HEK293T (cell line): ENCODE data around the gene CSTPP1.

Experiments used
- CTCF ChIA-PET: fragments of 350-600 bp; formaldehyde crosslinking; extraction: SDS; loops from one replicate; lab custom pipeline; 2021; ENCODE audit warnings: antibody characterized with exemption, inconsistent platforms; lab: Yijun Ruan, JAX
- POLR2A ChIA-PET: fragments of 350-600 bp; formaldehyde crosslinking; extraction: SDS; loops from one replicate; lab custom pipeline; 2020; ENCODE audit warnings: antibody characterized with exemption, inconsistent platforms; lab: Yijun Ruan, JAX
- DNase-seq: peaks from one replicate; pipeline ENCODE4 v3.0.0; 2012; ENCODE audit warnings: mixed read lengths; ENCODE audit errors: extremely low spot score
- ARNT ChIP-seq: fragments of 450-650 bp; IDR thresholded peaks from 2 replicates; pipeline ENCODE4 v1.6.1; 2017; ENCODE audit warnings: mild to moderate bottlenecking
- BHLHE40 ChIP-seq: fragments of 450-650 bp; IDR thresholded peaks from 2 replicates; pipeline ENCODE4 v1.6.1; 2016; ENCODE audit warnings: mild to moderate bottlenecking, moderate library complexity, borderline replicate concordance
- CTBP1 ChIP-seq: fragments of 450-650 bp; IDR thresholded peaks from 2 replicates; pipeline ENCODE4 v1.6.1; 2016; ENCODE audit warnings: borderline replicate concordance
- ELF4 ChIP-seq: fragments of 450-650 bp; IDR thresholded peaks from 2 replicates; pipeline ENCODE4 v1.6.1; 2017; ENCODE audit warnings: antibody characterized with exemption
- FOXA1 ChIP-seq: fragments of 450-650 bp; IDR thresholded peaks from 2 replicates; pipeline ENCODE4 v1.6.1; 2016; ENCODE audit warnings: mild to moderate bottlenecking
- FOXK2 ChIP-seq: fragments of 450-650 bp; IDR thresholded peaks from 2 replicates; pipeline ENCODE4 v1.6.1; 2016; ENCODE audit warnings: mild to moderate bottlenecking
- FOXM1 ChIP-seq: fragments of 450-650 bp; IDR thresholded peaks from 2 replicates; pipeline ENCODE4 v1.6.1; 2017; ENCODE audit warnings: mild to moderate bottlenecking, borderline replicate concordance
- HDGF ChIP-seq: fragments of 450-650 bp; IDR thresholded peaks from 2 replicates; pipeline ENCODE4 v1.6.1; 2017; ENCODE audit warnings: antibody characterized with exemption, borderline replicate concordance
- L3MBTL2 ChIP-seq: fragments of 450-650 bp; conservative IDR thresholded peaks from 2 replicates; pipeline ENCODE4 v1.6.1; 2016; ENCODE audit warnings: mild to moderate bottlenecking
- LEF1 ChIP-seq: fragments of 450-650 bp; IDR thresholded peaks from 2 replicates; pipeline ENCODE4 v1.6.1; 2017; ENCODE audit warnings: mild to moderate bottlenecking, borderline replicate concordance
- NFRKB ChIP-seq: fragments of 450-650 bp; IDR thresholded peaks from 2 replicates; pipeline ENCODE4 v1.6.1; 2016; ENCODE audit warnings: mild to moderate bottlenecking, moderate library complexity
- SP1 ChIP-seq: fragments of 450-650 bp; IDR thresholded peaks from 2 replicates; pipeline ENCODE4 v1.6.1; 2017
- SUZ12 ChIP-seq: fragments of 450-650 bp; IDR thresholded peaks from 2 replicates; pipeline ENCODE4 v1.6.1; 2016; ENCODE audit warnings: mild to moderate bottlenecking
- TARDBP ChIP-seq: fragments of 450-650 bp; IDR thresholded peaks from 2 replicates; pipeline ENCODE4 v1.6.1; 2016
- ZNF384 ChIP-seq: fragments of 450-650 bp; IDR thresholded peaks from 2 replicates; pipeline ENCODE4 v1.6.1; 2016
- TF ChIP-seq, protein P1 (sequence below): fragments of 450-650 bp; IDR thresholded peaks from 2 replicates; pipeline ENCODE4 v1.6.1; 2016

Gene CSTPP1

DNA sequence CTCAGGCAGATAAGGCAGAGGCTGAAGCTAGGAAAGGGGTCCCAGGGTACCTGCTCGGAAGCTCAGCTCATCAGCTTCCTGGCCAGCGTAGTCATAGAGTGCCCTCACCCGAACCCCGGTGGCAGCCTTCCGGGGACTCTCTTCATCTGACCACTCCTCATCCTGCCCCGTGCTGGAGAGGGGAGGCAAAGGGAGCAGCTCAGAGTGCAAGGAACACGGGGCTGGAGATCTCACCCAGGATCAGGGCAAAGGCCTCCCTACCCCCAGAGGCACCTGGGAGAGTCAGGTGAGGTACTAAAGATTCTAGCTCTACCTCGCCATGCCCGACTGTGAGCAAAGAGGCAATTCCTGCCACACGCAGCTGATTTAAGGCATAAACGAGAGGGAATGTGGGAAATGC, 241.8 kb downstream of the CSTPP1 start:
- TF ChIP-seq, protein P1, sequence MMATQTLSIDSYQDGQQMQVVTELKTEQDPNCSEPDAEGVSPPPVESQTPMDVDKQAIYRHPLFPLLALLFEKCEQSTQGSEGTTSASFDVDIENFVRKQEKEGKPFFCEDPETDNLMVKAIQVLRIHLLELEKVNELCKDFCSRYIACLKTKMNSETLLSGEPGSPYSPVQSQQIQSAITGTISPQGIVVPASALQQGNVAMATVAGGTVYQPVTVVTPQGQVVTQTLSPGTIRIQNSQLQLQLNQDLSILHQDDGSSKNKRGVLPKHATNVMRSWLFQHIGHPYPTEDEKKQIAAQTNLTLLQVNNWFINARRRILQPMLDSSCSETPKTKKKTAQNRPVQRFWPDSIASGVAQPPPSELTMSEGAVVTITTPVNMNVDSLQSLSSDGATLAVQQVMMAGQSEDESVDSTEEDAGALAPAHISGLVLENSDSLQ: no peak
- TF ChIP-seq L3MBTL2 (no peak), SUZ12 (no peak), FOXM1 (no peak), ELF4 (no peak), ARNT (no peak), CTBP1 (no peak), HDGF (no peak), LEF1 (no peak), FOXK2 (no peak), SP1 (no peak), NFRKB (no peak), FOXA1 (no peak), TARDBP (no peak), BHLHE40 (no peak), ZNF384 (no peak)
- DNase-seq: no peak
- ChIA-PET POLR2A (interaction anchor here (0.6 to 2.3 kb wide), 6 partner anchors 8 to 176 kb away, joined by 3 to 18 read pairs (median 4); partner anchors contain the start of genes ACP2 and DDB2), CTCF (interaction anchor here (0.6 to 2.7 kb wide), 7 partner anchors 9 to 176 kb away, joined by 3 to 25 read pairs (median 4); partner anchors contain the start of gene ACP2)

DNA sequence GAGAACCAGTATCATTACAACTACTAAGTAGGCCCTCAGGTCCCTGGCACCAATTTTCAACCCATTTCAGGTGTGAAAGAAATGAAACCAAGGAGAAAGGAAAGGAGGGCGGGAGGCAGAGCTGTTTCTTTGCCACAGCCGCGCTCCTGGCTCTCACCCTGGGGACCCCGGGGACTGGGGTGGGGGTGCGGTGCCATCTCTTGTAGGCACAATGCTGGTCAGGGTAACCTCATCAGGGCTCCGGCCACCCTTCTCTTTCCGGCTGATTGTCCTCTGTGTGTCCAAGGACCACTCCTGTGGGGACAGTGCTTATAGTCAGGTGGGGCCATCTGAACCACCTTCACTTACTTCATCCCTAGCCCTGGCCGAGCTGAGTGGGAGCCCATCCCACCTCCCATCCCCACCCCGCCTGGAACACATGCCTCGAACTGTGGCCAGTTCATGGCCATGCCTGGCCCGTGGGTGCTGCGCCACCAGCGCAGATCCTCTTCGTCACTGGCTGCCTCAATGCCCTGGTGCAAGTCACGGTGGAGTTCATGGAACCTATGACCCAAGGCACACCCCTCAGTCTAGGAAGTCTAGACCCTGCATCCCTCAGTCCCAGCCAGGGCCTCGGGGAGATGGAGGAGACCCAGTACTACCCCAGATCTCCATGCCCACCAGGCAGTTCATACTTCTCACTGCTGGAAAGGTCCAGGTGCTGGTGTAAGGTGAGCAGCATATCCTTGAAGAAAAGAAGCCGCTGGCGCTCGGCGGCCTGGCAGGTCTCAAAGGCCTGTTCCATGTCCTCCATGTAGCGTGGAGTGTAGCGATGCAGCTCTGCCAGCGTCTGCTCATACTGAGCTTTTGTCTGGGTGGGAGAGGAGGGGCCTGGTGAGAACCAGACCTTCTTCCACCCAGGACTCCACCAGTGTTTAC, 242.4 kb downstream of the CSTPP1 start:
- CTCF ChIA-PET: interaction anchor here (0.6 to 2.7 kb wide), 11 partner anchors 9 to 181 kb away, joined by 3 to 25 read pairs (median 4); partner anchors contain the start of gene ACP2
- POLR2A ChIA-PET: interaction anchor here (0.6 to 2.9 kb wide), 6 partner anchors 8 to 175 kb away, joined by 3 to 18 read pairs (median 6); partner anchors contain the start of genes ACP2 and DDB2
- TF ChIP-seq HDGF: no peak
- no peak for DNase-seq

DNA sequence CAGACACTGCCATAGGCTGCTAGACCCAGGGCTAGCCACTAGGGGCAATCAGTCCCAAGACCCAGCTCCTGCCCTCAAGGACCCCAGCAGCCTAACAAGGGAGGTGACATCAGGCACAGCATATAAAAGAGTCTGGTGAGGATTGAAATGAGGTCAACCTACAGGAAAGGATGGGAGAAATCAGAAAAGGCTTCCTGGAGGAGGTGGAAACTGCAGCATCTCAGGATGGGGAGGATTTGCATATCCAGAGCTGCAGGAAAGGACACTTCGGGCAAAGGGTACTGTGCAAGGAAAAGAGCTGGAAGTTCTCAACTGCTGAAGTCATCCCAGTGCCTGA, 243.1 kb downstream of the CSTPP1 start:
- no peak for TF ChIP-seq SUZ12
- TF ChIP-seq NFRKB: no peak
- no peak for TF ChIP-seq TARDBP
- TF ChIP-seq ELF4: no peak
- no peak for TF ChIP-seq HDGF
- TF ChIP-seq ZNF384: no peak
- no peak for TF ChIP-seq L3MBTL2
- TF ChIP-seq ARNT: no peak
- TF ChIP-seq FOXK2: no peak
- no peak for TF ChIP-seq SP1
- no peak for TF ChIP-seq FOXM1
- TF ChIP-seq FOXA1: no peak
- TF ChIP-seq, protein P1: no peak
- TF ChIP-seq BHLHE40: no peak
- DNase-seq: peak; percentile 66
- ChIA-PET POLR2A (interaction anchor here (1.0 to 2.9 kb wide), 2 partner anchors 35 to 175 kb away, joined by 4 to 11 read pairs; partner anchors contain the start of gene DDB2), CTCF (interaction anchor here (0.8 to 2.2 kb wide), 7 partner anchors 14 to 180 kb away, joined by 3 to 25 read pairs (median 3); partner anchors contain the start of gene ACP2)

DNA sequence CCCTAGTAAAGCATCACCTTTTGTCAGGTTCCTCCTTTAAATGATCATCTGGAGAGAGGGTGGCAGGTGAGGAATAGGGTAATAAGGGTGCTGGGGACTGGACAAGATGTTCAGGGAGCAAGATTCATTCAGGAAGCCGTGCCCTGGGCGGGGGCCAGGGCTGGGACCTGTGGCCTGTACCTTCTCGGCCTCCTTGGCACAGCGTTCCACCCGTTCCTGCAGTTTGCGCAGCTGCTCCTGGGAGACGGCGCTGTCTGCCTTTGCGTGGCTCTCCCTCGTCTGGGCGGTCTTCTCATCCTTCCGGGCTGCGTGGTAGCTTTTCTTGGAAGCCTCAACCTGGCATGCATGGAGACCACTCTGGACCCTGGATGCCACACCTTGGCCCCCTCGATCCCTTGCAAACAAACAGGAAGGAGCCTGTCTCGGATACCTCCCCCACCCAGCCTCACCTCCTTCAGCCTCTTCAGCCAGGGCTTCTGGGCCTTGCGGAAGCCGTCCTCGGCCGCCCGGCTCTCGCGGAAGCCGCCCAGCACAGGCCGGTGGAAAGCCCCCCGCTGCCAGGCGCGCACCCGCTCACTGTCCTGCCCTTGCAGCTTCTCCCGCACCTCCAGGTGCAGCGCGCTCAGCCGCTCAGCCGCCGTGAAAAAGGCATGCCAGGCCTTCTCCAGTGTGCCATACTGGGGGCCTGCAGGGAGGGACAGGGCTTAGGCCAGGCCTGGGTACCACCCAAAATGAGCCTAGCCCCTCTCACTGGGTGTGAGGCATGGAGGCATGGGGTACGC, 243.6 kb downstream of the CSTPP1 start:
- DNase-seq: no peak
- TF ChIP-seq HDGF (no peak), TARDBP (no peak), SP1 (no peak), BHLHE40 (no peak), FOXM1 (no peak), L3MBTL2 (no peak), LEF1 (no peak), NFRKB (no peak), FOXK2 (no peak), SUZ12 (no peak), CTBP1 (no peak), ARNT (no peak)
- TF ChIP-seq, protein P1: no peak
- ChIA-PET CTCF (interaction anchor here (0.8 to 1.3 kb wide), 7 partner anchors 13 to 179 kb away, joined by 3 to 4 read pairs (median 3); partner anchors contain the start of gene ACP2), POLR2A (interaction anchor here (1.0 to 2.9 kb wide), 2 partner anchors 35 to 174 kb away, joined by 4 to 11 read pairs; partner anchors contain the start of gene DDB2)

- no peak for DNase-seq
- ChIA-PET CTCF (interaction anchor here (0.8 kb wide), 1 partner anchor 173 kb away, joined by 3 read pairs; no protein-coding TSS in a partner anchor), POLR2A (interaction anchor here (2.9 kb wide), 1 partner anchor 34 kb away, joined by 11 read pairs; the partner anchor contains the start of gene DDB2)
- TF ChIP-seq FOXK2: no peak
- TF ChIP-seq ZNF384: no peak
- TF ChIP-seq BHLHE40: no peak
- no peak for TF ChIP-seq HDGF
- no peak for TF ChIP-seq ARNT
- TF ChIP-seq L3MBTL2: no peak
- TF ChIP-seq FOXM1: no peak
- no peak for TF ChIP-seq CTBP1
- TF ChIP-seq, protein P1: no peak
- TF ChIP-seq NFRKB: no peak
- no peak for TF ChIP-seq LEF1
- TF ChIP-seq SUZ12: no peak
- TF ChIP-seq TARDBP: no peak
These were observed 244.7 kb downstream of the CSTPP1 start for GRCh38 chr11:47181271-47181670.
